ENCODE data around the gene SYNPR. TPM values are rescaled to one million over a fixed set of nuclear protein-coding genes. Genes with fewer than 3 reads are reported as not detected.
"Not testable (repeated sequence)": the region's sequence is repeated elsewhere in the genome, so short reads cannot be mapped to it uniquely, and the experiment has no call there.

Gene SYNPR
- polyA plus RNA-seq, 3 donors = not detected

- 89 to 95% (median 91%) methylated on average over 2 of the region's 2 CpGs for WGBS, 3 donors
Measured at GRCh38 chr3:63639806-63640205, 361.7 kb downstream of the SYNPR start.

GRCh38 chr3:63642488-63642887, 364.4 kb downstream of the SYNPR start:
- 54 to 77% (median 68%) methylated on average over 1 of the region's 1 CpG for WGBS, 3 donors
- H3K27ac ChIP-seq (ENCODE audit: low read depth, low read length) = no peak overlapping the region

More at GRCh38 chr3:63639806-63640205, 361.7 kb downstream of the SYNPR start:
- H3K27ac ChIP-seq (ENCODE audit: low read depth, low read length) = no peak overlapping the region

GRCh38 chr3:63644212-63644797, 366.2 kb downstream of the SYNPR start:
- WGBS, 3 donors = 65 to 70% (median 68%) methylated on average over 5 of the region's 5 CpGs
- no peak overlapping the region for H3K27ac ChIP-seq (ENCODE audit: low read depth, low read length)

GRCh38 chr3:63644928-63645781, 367.0 kb downstream of the SYNPR start:
- not testable (repeated sequence) for H3K27ac ChIP-seq (ENCODE audit: low read depth, low read length)
- 44 to 68% (median 64%) methylated on average over 25 of the region's 25 CpGs for WGBS, 3 donors

GRCh38 chr3:63652066-63652725, 374.1 kb downstream of the SYNPR start, which contains the start of gene SNTN:
SNTN (plus strand) TSS chr3:63652675; CDS start chr3:63652688, 13 bp downstream.
- 80 to 87% (median 82%) methylated on average over 5 of the region's 5 CpGs for WGBS, 3 donors
- no peak within 1 kb of the TSS for H3K27ac ChIP-seq (ENCODE audit: low read depth, low read length)

GRCh38 chr3:63654211-63654610, 376.1 kb downstream of the SYNPR start:
- WGBS, 3 donors = 67 to 79% (median 75%) methylated on average over 4 of the region's 4 CpGs
- H3K27ac ChIP-seq (ENCODE audit: low read depth, low read length) = no peak overlapping the region

- no peak overlapping the region for H3K27ac ChIP-seq (ENCODE audit: low read depth, low read length)
- WGBS, 3 donors = 61 to 78% (median 67%) methylated on average over 5 of the region's 5 CpGs
Measured at GRCh38 chr3:63654931-63655330, 376.8 kb downstream of the SYNPR start.

- 61 to 75% (median 63%) methylated on average over 4 of the region's 4 CpGs for WGBS, 3 donors
Measured at GRCh38 chr3:63655519-63655918, 377.4 kb downstream of the SYNPR start.

GRCh38 chr3:63656786-63657185, 378.7 kb downstream of the SYNPR start:
- 73 to 91% (median 78%) methylated on average over 6 of the region's 6 CpGs for WGBS, 3 donors
- H3K27ac ChIP-seq (ENCODE audit: low read depth, low read length) = no peak overlapping the region

More at GRCh38 chr3:63655519-63655918, 377.4 kb downstream of the SYNPR start:
- H3K27ac ChIP-seq (ENCODE audit: low read depth, low read length) = no peak overlapping the region

GRCh38 chr3:63661242-63661641, 383.1 kb downstream of the SYNPR start:
- H3K27ac ChIP-seq (ENCODE audit: low read depth, low read length) = no peak overlapping the region
- 70 to 79% (median 79%) methylated on average over 1 of the region's 1 CpG for WGBS, 3 donors

GRCh38 chr3:63662011-63662410, 383.9 kb downstream of the SYNPR start:
- 74 to 89% (median 87%) methylated on average over 4 of the region's 4 CpGs for WGBS, 3 donors
- no peak overlapping the region for H3K27ac ChIP-seq (ENCODE audit: low read depth, low read length)

- no peak overlapping the region for H3K27ac ChIP-seq (ENCODE audit: low read depth, low read length)
Measured at GRCh38 chr3:63662500-63662899, 384.4 kb downstream of the SYNPR start.
